Pulmonary artery endothelial cell (primary cell): ENCODE data around the gene SLC29A3. TPM values are rescaled to one million over a fixed set of nuclear protein-coding genes. Genes with fewer than 3 reads are reported as not detected.
"Not testable (repeated sequence)": the region's sequence is repeated elsewhere in the genome, so short reads cannot be mapped to it uniquely, and the experiment has no call there.

Experiments used
- DNase-seq: peaks from one replicate; pipeline ENCODE4 v3.0.0-alpha.2; 2011; ENCODE audit warnings: low read depth, low spot score
- total RNA-seq: library from RNA; depleted of rRNA; stranded (reverse); fragments of >200 nt; gene quantifications from 2 replicates; pipeline ENCODE4 v1.2.3, GENCODE V29; 2014

SLC29A3 gene
- total RNA-seq, 1 donor from 2014 or later: 1.3 TPM

- no peak for DNase-seq
Observed at GRCh38 chr10:71283876-71284275, 35.2 kb upstream of the SLC29A3 start.

GRCh38 chr10:71284544-71285179 is 34.4 kb upstream of the SLC29A3 start:
- no peak for DNase-seq

GRCh38 chr10:71285180-71285545 is 33.9 kb upstream of the SLC29A3 start:
- no peak for DNase-seq

- DNase-seq: no peak
Observed at GRCh38 chr10:71285986-71286385, 33.1 kb upstream of the SLC29A3 start.

- DNase-seq: no peak
Observed at GRCh38 chr10:71286521-71287294, 32.4 kb upstream of the SLC29A3 start.

GRCh38 chr10:71287456-71287855 is 31.6 kb upstream of the SLC29A3 start:
- DNase-seq: no peak

- DNase-seq: no peak
Observed at GRCh38 chr10:71288461-71288860, 30.6 kb upstream of the SLC29A3 start.

GRCh38 chr10:71289421-71290130 is 29.5 kb upstream of the SLC29A3 start:
- DNase-seq: no peak

- no peak for DNase-seq
Observed at GRCh38 chr10:71290331-71290730, 28.7 kb upstream of the SLC29A3 start.

GRCh38 chr10:71290806-71291527 is 28.1 kb upstream of the SLC29A3 start:
- DNase-seq: no peak

GRCh38 chr10:71291528-71291900 is 27.5 kb upstream of the SLC29A3 start:
- no peak for DNase-seq

GRCh38 chr10:71292624-71293445 is 26.2 kb upstream of the SLC29A3 start:
- DNase-seq: no peak

GRCh38 chr10:71293446-71294084 is 25.5 kb upstream of the SLC29A3 start:
- DNase-seq: no peak

GRCh38 chr10:71294091-71294561 is 24.9 kb upstream of the SLC29A3 start:
- DNase-seq: no peak

GRCh38 chr10:71294856-71295255 is 24.2 kb upstream of the SLC29A3 start:
- no peak for DNase-seq

GRCh38 chr10:71295641-71296040 is 23.4 kb upstream of the SLC29A3 start:
- no peak for DNase-seq

GRCh38 chr10:71296086-71296485 is 23.0 kb upstream of the SLC29A3 start:
- no peak for DNase-seq

GRCh38 chr10:71296811-71297210 is 22.2 kb upstream of the SLC29A3 start:
- DNase-seq: not testable (repeated sequence)

- DNase-seq: no peak
Observed at GRCh38 chr10:71297343-71297742, 21.7 kb upstream of the SLC29A3 start.

- DNase-seq: no peak
Observed at GRCh38 chr10:71299071-71299785, 19.8 kb upstream of the SLC29A3 start.
